Measurements from ENCODE around the gene WFIKKN2.

WFIKKN2 gene

GRCh38 chr17:50837980-50838954 lies 2.9 kb downstream of the WFIKKN2 start:
- H3K4ac ChIP-seq (ENCODE audit: low read length) = no peak overlapping the region
- H3K9ac ChIP-seq (ENCODE audit: low read depth, low read length, poor library complexity) = no peak overlapping the region
- DNase-seq (ENCODE audit: low spot score) = no peak
- H2BK120ac ChIP-seq (ENCODE audit: low read depth, low read length) = no peak overlapping the region
- H3K4me3 ChIP-seq (ENCODE audit: low read length in 2 of 2) = no peak overlapping the region
- H3K18ac ChIP-seq (ENCODE audit: low read length) = peak overlapping the region; percentile 78
- H4K8ac ChIP-seq (ENCODE audit: low read depth, low read length) = no peak overlapping the region
- H3K79me1 ChIP-seq (ENCODE audit: low read depth, low read length) = no peaks in the 10 kb centered on the region
- no peak overlapping the region for H3K14ac ChIP-seq (ENCODE audit: low read length)
- no peaks in the 10 kb centered on the region for H3K9me3 ChIP-seq (replicated peaks in 1 of 2; ENCODE audit: control insufficient read depth in 2 of 2, insufficient read depth in 1 of 2, low read depth in 1 of 2, low read length in 2 of 2)
- H2BK15ac ChIP-seq (ENCODE audit: low read length) = peak overlapping the region; percentile 87
- H3K36me3 ChIP-seq (replicated peaks in 1 of 2; ENCODE audit: control insufficient read depth in 2 of 2, insufficient read depth in 2 of 2, low read length in 2 of 2) = no peaks in the 10 kb centered on the region
- H3K23ac ChIP-seq (ENCODE audit: low read depth, low read length, poor library complexity) = no peak overlapping the region
- no peak overlapping the region for H3K27ac ChIP-seq (replicated peaks; ENCODE audit: low read length)
- peaks cover 17 to 21% of the 10 kb centered on the region in 2 donors for H3K4me1 ChIP-seq (ENCODE audit: control insufficient read depth in 2 of 2, insufficient read depth in 1 of 2, low read depth in 1 of 2, low read length in 2 of 2)
- no peak overlapping the region for H3K4me2 ChIP-seq (ENCODE audit: insufficient read depth, low read length, poor library complexity, severe bottlenecking)
- no peak overlapping the region for H2BK5ac ChIP-seq (ENCODE audit: low read length)
- H2AFZ ChIP-seq (ENCODE audit: low read length) = no peak overlapping the region
- no CpG with 5 or more reads among the region's 21 CpGs for whole genome bisulfite sequencing, 2 donors (ENCODE audit: extremely low coverage in 2 of 2, insufficient read length in 2 of 2, insufficient replicate concordance in 1 of 2)
- H2AK5ac ChIP-seq (ENCODE audit: low read depth, low read length) = peak overlapping the region; percentile 58
- peaks cover 0 to 77% (median 4%) of the 10 kb centered on the region in 3 experiments for H3K27me3 ChIP-seq (ENCODE audit: control insufficient read depth in 3 of 3, insufficient read depth in 3 of 3, low read depth in 1 of 3, low read length in 3 of 3)
- peak overlapping the region; percentile 58 for H4K91ac ChIP-seq (ENCODE audit: low read depth, low read length, poor library complexity)
- H2BK12ac ChIP-seq (ENCODE audit: low read length) = peak overlapping the region; percentile 86

- peak overlapping the region; percentile 12 for H4K91ac ChIP-seq (ENCODE audit: low read depth, low read length, poor library complexity)
- no peak overlapping the region for H2AFZ ChIP-seq (ENCODE audit: low read length)
- no peak overlapping the region for H3K27ac ChIP-seq (replicated peaks; ENCODE audit: low read length)
- DNase-seq (ENCODE audit: low spot score) = no peak
- peaks cover 0 to 69% (median 4%) of the 10 kb centered on the region in 3 experiments for H3K27me3 ChIP-seq (ENCODE audit: control insufficient read depth in 3 of 3, insufficient read depth in 3 of 3, low read depth in 1 of 3, low read length in 3 of 3)
- no peak overlapping the region for H4K8ac ChIP-seq (ENCODE audit: low read depth, low read length)
- H3K36me3 ChIP-seq (replicated peaks in 1 of 2; ENCODE audit: control insufficient read depth in 2 of 2, insufficient read depth in 2 of 2, low read length in 2 of 2) = no peaks in the 10 kb centered on the region
- peak overlapping the region; percentile 62 for H2BK120ac ChIP-seq (ENCODE audit: low read depth, low read length)
- no peak overlapping the region for H3K4me3 ChIP-seq (ENCODE audit: low read length in 2 of 2)
- no peak overlapping the region for H3K4ac ChIP-seq (ENCODE audit: low read length)
- H3K79me1 ChIP-seq (ENCODE audit: low read depth, low read length) = no peaks in the 10 kb centered on the region
- H2BK5ac ChIP-seq (ENCODE audit: low read length) = peak overlapping the region; percentile 30
- no CpG with 5 or more reads among the region's 29 CpGs for WGBS, 2 donors (ENCODE audit: extremely low coverage in 2 of 2, insufficient read length in 2 of 2, insufficient replicate concordance in 1 of 2)
- H3K14ac ChIP-seq (ENCODE audit: low read length) = peak overlapping the region; percentile 12
- peak overlapping the region; percentile 23 for H3K23ac ChIP-seq (ENCODE audit: low read depth, low read length, poor library complexity)
- H3K18ac ChIP-seq (ENCODE audit: low read length) = peak overlapping the region; percentile 61
- H3K9me3 ChIP-seq (replicated peaks in 1 of 2; ENCODE audit: control insufficient read depth in 2 of 2, insufficient read depth in 1 of 2, low read depth in 1 of 2, low read length in 2 of 2) = no peaks in the 10 kb centered on the region
- no peak overlapping the region for H3K4me2 ChIP-seq (ENCODE audit: insufficient read depth, low read length, poor library complexity, severe bottlenecking)
- H3K4me1 ChIP-seq (ENCODE audit: control insufficient read depth in 2 of 2, insufficient read depth in 1 of 2, low read depth in 1 of 2, low read length in 2 of 2) = peaks cover 13 to 22% of the 10 kb centered on the region in 2 donors
- no peak overlapping the region for H3K9ac ChIP-seq (ENCODE audit: low read depth, low read length, poor library complexity)
- peak overlapping the region; percentile 30 for H2BK12ac ChIP-seq (ENCODE audit: low read length)
- H2AK5ac ChIP-seq (ENCODE audit: low read depth, low read length) = peak overlapping the region; percentile 60
- H2BK15ac ChIP-seq (ENCODE audit: low read length) = peak overlapping the region; percentile 87
Measured at GRCh38 chr17:50839591-50840310, 4.4 kb downstream of the WFIKKN2 start.

- H2AFZ ChIP-seq (ENCODE audit: low read length) = no peak overlapping the region
- H3K4me3 ChIP-seq (ENCODE audit: low read length in 2 of 2) = no peak overlapping the region
- H4K91ac ChIP-seq (ENCODE audit: low read depth, low read length, poor library complexity) = peak overlapping the region; percentile 67
- H2BK5ac ChIP-seq (ENCODE audit: low read length) = peak overlapping the region; percentile 30
- no peaks in the 10 kb centered on the region for H3K36me3 ChIP-seq (replicated peaks in 1 of 2; ENCODE audit: control insufficient read depth in 2 of 2, insufficient read depth in 2 of 2, low read length in 2 of 2)
- H3K4ac ChIP-seq (ENCODE audit: low read length) = no peak overlapping the region
- H3K23ac ChIP-seq (ENCODE audit: low read depth, low read length, poor library complexity) = peak overlapping the region; percentile 85
- no peak overlapping the region for H2BK12ac ChIP-seq (ENCODE audit: low read length)
- no peaks in the 10 kb centered on the region for H3K79me1 ChIP-seq (ENCODE audit: low read depth, low read length)
- peak overlapping the region; percentile 60 for H2AK5ac ChIP-seq (ENCODE audit: low read depth, low read length)
- H3K9me3 ChIP-seq (replicated peaks in 1 of 2; ENCODE audit: control insufficient read depth in 2 of 2, insufficient read depth in 1 of 2, low read depth in 1 of 2, low read length in 2 of 2) = no peaks in the 10 kb centered on the region
- H3K4me2 ChIP-seq (ENCODE audit: insufficient read depth, low read length, poor library complexity, severe bottlenecking) = no peak overlapping the region
- peak overlapping the region; percentile 87 for H2BK15ac ChIP-seq (ENCODE audit: low read length)
- no peak for DNase-seq (ENCODE audit: low spot score)
- WGBS, 2 donors (ENCODE audit: extremely low coverage in 2 of 2, insufficient read length in 2 of 2, insufficient replicate concordance in 1 of 2) = no CpG with 5 or more reads among the region's 29 CpGs
- peak overlapping the region; percentile 27 for H2BK120ac ChIP-seq (ENCODE audit: low read depth, low read length)
- peak overlapping the region; percentile 61 for H3K18ac ChIP-seq (ENCODE audit: low read length)
- H3K14ac ChIP-seq (ENCODE audit: low read length) = no peak overlapping the region
- H4K8ac ChIP-seq (ENCODE audit: low read depth, low read length) = peak overlapping the region; percentile 45
- H3K9ac ChIP-seq (ENCODE audit: low read depth, low read length, poor library complexity) = peak overlapping the region; percentile 63
- H3K4me1 ChIP-seq (ENCODE audit: control insufficient read depth in 2 of 2, insufficient read depth in 1 of 2, low read depth in 1 of 2, low read length in 2 of 2) = peaks cover 7 to 20% of the 10 kb centered on the region in 2 donors
- no peak overlapping the region for H3K27ac ChIP-seq (replicated peaks; ENCODE audit: low read length)
- peaks cover 0 to 63% (median 0%) of the 10 kb centered on the region in 3 experiments for H3K27me3 ChIP-seq (ENCODE audit: control insufficient read depth in 3 of 3, insufficient read depth in 3 of 3, low read depth in 1 of 3, low read length in 3 of 3)
Measured at GRCh38 chr17:50840311-50840851, 5.0 kb downstream of the WFIKKN2 start.

All from neuronal stem cell (in vitro differentiated cells).